ENCODE measurements around the gene CAMLG. TPM values are rescaled to one million over a fixed set of nuclear protein-coding genes. Genes with fewer than 3 reads are reported as not detected.

CAMLG gene
- total and polyA plus RNA-seq, 2 of the 8 experiments (the other 6 are each of a cell fraction or from before 2014, with no cell fraction given) = 12.3 to 42.8 TPM

DNA sequence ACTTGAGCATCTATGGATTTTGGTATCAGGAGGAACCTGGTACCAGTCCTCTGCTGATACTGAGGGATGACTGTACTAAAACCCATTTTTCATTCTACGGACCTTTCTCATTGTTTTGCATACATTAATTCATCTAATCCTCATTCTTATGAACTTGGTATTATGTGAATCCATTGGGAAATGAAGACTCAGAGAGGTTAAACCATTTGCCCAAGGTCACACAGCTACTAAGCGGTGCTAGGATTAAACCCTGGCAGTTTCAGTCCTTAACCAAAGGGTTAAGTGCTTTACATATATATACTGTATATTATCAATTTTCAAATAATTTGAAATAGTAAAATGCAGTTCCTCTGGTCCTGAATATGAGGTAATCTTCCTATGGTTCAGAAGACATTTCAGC lies 3.8 kb downstream of the CAMLG start:
- Histone ChIP-seq H2BK12ac (ENCODE audit: low read depth, low read length) (no peak overlapping the region), H3K9ac (replicated peaks in 1 of 4; ENCODE audit: extremely low read depth in 1 of 4, low read depth in 3 of 4, low read length in 3 of 4) (no peak overlapping the region), H3K18ac (ENCODE audit: extremely low read depth, low read length) (no peak overlapping the region), H3K4me2 (ENCODE audit: insufficient read depth in 1 of 2, low read depth in 2 of 2, low read length in 2 of 2) (no peak overlapping the region), H2BK20ac (ENCODE audit: low read length) (no peak overlapping the region), H2BK120ac (replicated peaks; ENCODE audit: low read depth, low read length) (no peak overlapping the region), H2AK5ac (ENCODE audit: low read depth, low read length) (no peak overlapping the region), H3K27me3 (replicated peaks in 1 of 4; ENCODE audit: control insufficient read depth in 3 of 4, extremely low read depth in 1 of 4, insufficient read depth in 3 of 4, low read length in 3 of 4) (no peaks in the 10 kb centered on the region), H3K23me2 (ENCODE audit: low read depth, low read length) (peaks cover 3% of the 10 kb centered on the region; the same call in 1 of the 2 replicates), H3K4ac (replicated peaks; ENCODE audit: insufficient read length, low read depth, low read length) (no peak overlapping the region), H3K4me3 (ENCODE audit: extremely low read depth in 1 of 4, insufficient read depth in 2 of 4, low read depth in 3 of 4, low read length in 4 of 4) (no peak overlapping the region), H3K56ac (replicated peaks; ENCODE audit: insufficient read length, low read depth, low read length) (no peak overlapping the region), H2AFZ (ENCODE audit: low read length) (no peak overlapping the region), H4K91ac (replicated peaks; ENCODE audit: insufficient read length, low read length) (no peak overlapping the region), H3K79me1 (ENCODE audit: low read depth, low read length) (peaks cover 4% of the 10 kb centered on the region; the same call in 1 of the 2 replicates), H3K14ac (ENCODE audit: insufficient read length) (no peak overlapping the region), H3K36me3 (ENCODE audit: control insufficient read depth in 2 of 4, insufficient read depth in 4 of 4, low read length in 3 of 4) (peaks cover 0 to 22% (median 3%) of the 10 kb centered on the region in 4 experiments; a peak in 3 of 8 replicates), H2BK5ac (ENCODE audit: low read depth, low read length) (no peak overlapping the region), H3K23ac (ENCODE audit: insufficient read length) (no peak overlapping the region), H3K9me3 (ENCODE audit: insufficient read depth in 2 of 2, low read depth in 1 of 2, low read length in 1 of 2) (no peaks in the 10 kb centered on the region), H3K79me2 (ENCODE audit: control insufficient read depth in 1 of 2, insufficient read depth in 2 of 2, low read length in 2 of 2) (peaks cover 3 to 33% of the 10 kb centered on the region in 2 experiments; a peak in 3 of 4 replicates), H3K27ac (ENCODE audit: low read depth, low read length) (no peak overlapping the region), H4K8ac (ENCODE audit: extremely low read depth, insufficient read depth, low read length) (no peak overlapping the region), H2BK15ac (ENCODE audit: low read length) (no peak overlapping the region), H4K20me1 (replicated peaks in 1 of 2; ENCODE audit: control insufficient read depth in 1 of 2, insufficient read depth in 2 of 2, low read length in 2 of 2) (peaks cover 0 to 3% of the 10 kb centered on the region in 2 experiments), H3K4me1 (replicated peaks in 1 of 4; ENCODE audit: control insufficient read depth in 3 of 4, insufficient read depth in 4 of 4, low read length in 3 of 4) (no peaks in the 10 kb centered on the region), H4K5ac (ENCODE audit: insufficient read length, low read depth, low read length) (no peak overlapping the region)
- ChIA-PET POLR2A (ENCODE audit: partially characterized antibody) (interaction anchor here (0.7 kb wide), 1 partner anchor 145 kb away, joined by 4 read pairs; no protein-coding TSS in a partner anchor), CTCF (ENCODE audit: partially characterized antibody) (no interaction called here)
- DNase-seq (ENCODE audit: low read depth in 1 of 2, low spot score in 2 of 2) = no peak
- FAIRE-seq = no peak
- 95% methylated on average over 2 of the region's 2 CpGs; no CpG with 5 or more reads in 1 of the 2 experiments for WGBS, 2 experiments (ENCODE audit: extremely low coverage in 1 of 2, insufficient coverage in 1 of 2, insufficient read length in 1 of 2, insufficient replicate concordance in 2 of 2, low coverage in 1 of 2, low lambda C conversion rate in 2 of 2, missing lambda C conversion rate in 1 of 2)
- TF ChIP-seq FOSL1 (IDR thresholded peaks at IDR 0.05; ENCODE audit: insufficient read depth, low read depth, low read length) (no peak), RNF2 (IDR thresholded peaks at IDR 0.05; ENCODE audit: borderline replicate concordance, low read depth, low read length, missing control alignments, poor library complexity, severe bottlenecking) (no peak), KDM4A (IDR thresholded peaks at IDR 0.05; ENCODE audit: low read depth, low read length, severe bottlenecking) (no peak), EZH2 (IDR thresholded peaks at IDR 0.05; ENCODE audit: low read depth, low read length, severe bottlenecking) (no peak), TCF12 (IDR thresholded peaks at IDR 0.05; ENCODE audit: low read depth, low read length) (no peak), SUZ12 (IDR thresholded peaks at IDR 0.05; ENCODE audit: low read length) (no peak), BACH1 (IDR thresholded peaks at IDR 0.05; ENCODE audit: low read length) (no peak)
- TF ChIP-seq, protein P1, sequence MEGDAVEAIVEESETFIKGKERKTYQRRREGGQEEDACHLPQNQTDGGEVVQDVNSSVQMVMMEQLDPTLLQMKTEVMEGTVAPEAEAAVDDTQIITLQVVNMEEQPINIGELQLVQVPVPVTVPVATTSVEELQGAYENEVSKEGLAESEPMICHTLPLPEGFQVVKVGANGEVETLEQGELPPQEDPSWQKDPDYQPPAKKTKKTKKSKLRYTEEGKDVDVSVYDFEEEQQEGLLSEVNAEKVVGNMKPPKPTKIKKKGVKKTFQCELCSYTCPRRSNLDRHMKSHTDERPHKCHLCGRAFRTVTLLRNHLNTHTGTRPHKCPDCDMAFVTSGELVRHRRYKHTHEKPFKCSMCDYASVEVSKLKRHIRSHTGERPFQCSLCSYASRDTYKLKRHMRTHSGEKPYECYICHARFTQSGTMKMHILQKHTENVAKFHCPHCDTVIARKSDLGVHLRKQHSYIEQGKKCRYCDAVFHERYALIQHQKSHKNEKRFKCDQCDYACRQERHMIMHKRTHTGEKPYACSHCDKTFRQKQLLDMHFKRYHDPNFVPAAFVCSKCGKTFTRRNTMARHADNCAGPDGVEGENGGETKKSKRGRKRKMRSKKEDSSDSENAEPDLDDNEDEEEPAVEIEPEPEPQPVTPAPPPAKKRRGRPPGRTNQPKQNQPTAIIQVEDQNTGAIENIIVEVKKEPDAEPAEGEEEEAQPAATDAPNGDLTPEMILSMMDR (IDR thresholded peaks at IDR 0.05; ENCODE audit: control extremely low read depth in 1 of 3, insufficient read depth in 1 of 3, low read depth in 1 of 3, low read length in 3 of 3) = no peak
- TF ChIP-seq, protein P2, sequence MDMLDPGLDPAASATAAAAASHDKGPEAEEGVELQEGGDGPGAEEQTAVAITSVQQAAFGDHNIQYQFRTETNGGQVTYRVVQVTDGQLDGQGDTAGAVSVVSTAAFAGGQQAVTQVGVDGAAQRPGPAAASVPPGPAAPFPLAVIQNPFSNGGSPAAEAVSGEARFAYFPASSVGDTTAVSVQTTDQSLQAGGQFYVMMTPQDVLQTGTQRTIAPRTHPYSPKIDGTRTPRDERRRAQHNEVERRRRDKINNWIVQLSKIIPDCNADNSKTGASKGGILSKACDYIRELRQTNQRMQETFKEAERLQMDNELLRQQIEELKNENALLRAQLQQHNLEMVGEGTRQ (IDR thresholded peaks at IDR 0.05; ENCODE audit: low read length) = no peak

Measured in H1 (cell line).